Muscle layer of colon (tissue), 2 donors: ENCODE measurements around the gene LRP1.

Experiments
- H3K27ac ChIP-seq: one replicate; pipeline ENCODE4 v1.7.0; 2013; ENCODE audit warnings: low read depth, mild to moderate bottlenecking, low read length, moderate library complexity
- H3K27me3 ChIP-seq, 2 donors: one replicate each; pipeline ENCODE4 v1.7.0; 2013; ENCODE audit warnings: low read length in 2 of 2, mild to moderate bottlenecking in 2 of 2; ENCODE audit not compliant: insufficient read depth in 2 of 2, control insufficient read depth in 1 of 2
- H3K36me3 ChIP-seq: one replicate; pipeline ENCODE4 v1.7.0; 2013; ENCODE audit warnings: mild to moderate bottlenecking, low read length; ENCODE audit not compliant: insufficient read depth
- H3K4me1 ChIP-seq: one replicate; pipeline ENCODE4 v1.7.0; 2013; ENCODE audit warnings: mild to moderate bottlenecking, low read length; ENCODE audit not compliant: insufficient read depth
- H3K4me3 ChIP-seq, 2 donors: one replicate each; pipeline ENCODE4 v1.7.0; 2013; ENCODE audit warnings: low read length in 2 of 2, low read depth in 1 of 2, mild to moderate bottlenecking in 1 of 2, moderate library complexity in 1 of 2
- H3K9ac ChIP-seq: one replicate; pipeline ENCODE4 v1.7.0; 2013; ENCODE audit warnings: low read length
- H3K9me3 ChIP-seq: one replicate; pipeline ENCODE4 v1.7.0; 2013; ENCODE audit warnings: mild to moderate bottlenecking, low read length
- donor health status: abdominal sarcoma.
- donor health status: Adenocarcinoma of cecum.

LRP1 gene

GRCh38 chr12:57235017-57235727 lies 106.9 kb downstream of the LRP1 start:
- peaks cover 31% of the 10 kb centered on the region for H3K36me3 ChIP-seq
- no peak overlapping the region for H3K9ac ChIP-seq
- no peak overlapping the region for H3K27ac ChIP-seq
- peaks cover 30 to 52% of the 10 kb centered on the region in 2 donors for H3K27me3 ChIP-seq
- no peaks in the 10 kb centered on the region for H3K9me3 ChIP-seq
- no peak overlapping the region for H3K4me3 ChIP-seq
- H3K4me1 ChIP-seq = peaks cover 29% of the 10 kb centered on the region

- no peak overlapping the region for H3K4me3 ChIP-seq
- no peaks in the 10 kb centered on the region for H3K9me3 ChIP-seq
- H3K27ac ChIP-seq = no peak overlapping the region
- H3K27me3 ChIP-seq = peaks cover 35 to 56% of the 10 kb centered on the region in 2 donors
- no peak overlapping the region for H3K9ac ChIP-seq
- H3K4me1 ChIP-seq = peaks cover 29% of the 10 kb centered on the region
- H3K36me3 ChIP-seq = peaks cover 31% of the 10 kb centered on the region
These were observed 107.4 kb downstream of the LRP1 start for GRCh38 chr12:57235728-57236131.

GRCh38 chr12:57236201-57236924 lies 108.1 kb downstream of the LRP1 start:
- H3K9ac ChIP-seq = no peak overlapping the region
- H3K27ac ChIP-seq = no peak overlapping the region
- no peak overlapping the region for H3K4me3 ChIP-seq
- no peaks in the 10 kb centered on the region for H3K9me3 ChIP-seq
- H3K36me3 ChIP-seq = peaks cover 29% of the 10 kb centered on the region
- peaks cover 41 to 63% of the 10 kb centered on the region in 2 donors for H3K27me3 ChIP-seq
- peaks cover 33% of the 10 kb centered on the region for H3K4me1 ChIP-seq

GRCh38 chr12:57236925-57237595 lies 108.8 kb downstream of the LRP1 start:
- Histone ChIP-seq H3K9me3 (no peaks in the 10 kb centered on the region), H3K27ac (no peak overlapping the region), H3K36me3 (peaks cover 23% of the 10 kb centered on the region), H3K9ac (no peak overlapping the region), H3K4me1 (peaks cover 36% of the 10 kb centered on the region), H3K4me3 (no peak overlapping the region), H3K27me3 (peaks cover 48 to 70% of the 10 kb centered on the region in 2 donors)

DNA sequence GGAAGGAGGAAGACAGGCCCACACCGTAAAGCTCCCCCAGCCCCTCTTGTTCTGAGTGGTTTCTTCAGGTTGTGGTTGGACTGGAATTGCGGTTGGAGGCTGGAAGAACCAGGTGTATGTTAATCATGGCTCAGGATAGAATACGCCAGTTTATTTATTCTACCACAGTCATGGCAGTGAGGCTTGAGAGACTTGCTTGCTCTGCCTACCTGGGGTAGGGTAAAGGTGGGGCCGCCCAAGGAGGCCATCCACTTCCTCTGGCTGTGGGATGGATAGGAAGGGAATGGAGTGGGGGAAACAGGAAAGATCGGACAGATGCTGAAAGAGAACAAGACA lies 109.3 kb downstream of the LRP1 start:
- Histone ChIP-seq H3K27ac (no peak overlapping the region), H3K4me3 (peak overlapping the region in 1 of 2 donors; percentile 68), H3K4me1 (peaks cover 38% of the 10 kb centered on the region), H3K9ac (no peak overlapping the region), H3K36me3 (peaks cover 18% of the 10 kb centered on the region), H3K27me3 (peaks cover 53 to 75% of the 10 kb centered on the region in 2 donors), H3K9me3 (no peaks in the 10 kb centered on the region)

DNA sequence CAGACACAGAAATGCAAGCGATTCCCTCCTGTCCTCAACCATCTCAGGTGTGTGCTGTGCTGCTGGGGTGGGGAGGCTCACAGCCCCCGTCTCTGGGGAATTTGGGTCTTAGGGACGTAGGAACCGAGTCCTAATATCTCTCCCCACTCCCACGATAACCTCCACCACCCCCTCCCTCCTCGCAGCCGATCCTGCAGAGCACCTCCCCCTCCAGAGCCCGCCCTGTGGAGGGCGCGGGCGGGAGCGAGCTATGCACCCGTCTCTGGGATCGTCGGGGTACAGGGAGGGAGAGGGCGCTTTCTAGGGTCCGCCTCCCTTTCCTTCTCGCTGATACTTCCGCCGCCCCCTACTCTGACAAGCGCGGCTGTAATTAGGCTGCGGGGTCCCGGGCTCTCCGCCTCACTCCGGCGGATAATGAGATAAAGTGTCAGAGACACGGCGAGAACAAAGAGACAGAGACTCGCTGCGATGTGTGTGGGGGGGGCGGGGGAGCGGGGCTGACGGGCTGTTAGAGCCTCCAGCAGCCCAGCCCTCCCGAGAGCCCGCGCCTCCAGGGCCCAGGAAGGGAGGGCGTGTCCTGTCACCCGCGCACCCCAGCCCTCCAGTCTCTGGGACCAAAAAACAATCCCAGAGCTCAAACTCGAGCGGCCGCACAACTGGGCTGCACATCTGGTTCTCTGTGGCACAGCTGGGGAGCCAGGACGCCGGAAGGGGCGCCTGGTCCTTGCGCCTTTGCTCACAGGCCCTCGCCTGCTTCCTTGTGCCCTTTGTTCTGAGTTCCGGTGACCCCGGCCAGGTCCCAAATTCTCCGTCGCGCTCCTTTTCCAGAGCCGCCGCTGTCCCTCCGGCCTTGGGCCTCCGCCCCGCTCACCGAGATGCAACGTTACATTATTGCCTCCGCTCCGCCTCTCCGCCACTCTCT lies 109.9 kb downstream of the LRP1 start:
- peaks cover 44% of the 10 kb centered on the region for H3K4me1 ChIP-seq

GRCh38 chr12:57238854-57239554 lies 110.7 kb downstream of the LRP1 start:
- no peak overlapping the region for H3K9ac ChIP-seq
- peaks cover 66 to 89% of the 10 kb centered on the region in 2 donors for H3K27me3 ChIP-seq
- H3K36me3 ChIP-seq = peaks cover 3% of the 10 kb centered on the region
- peaks cover 52% of the 10 kb centered on the region for H3K4me1 ChIP-seq
- no peak overlapping the region for H3K27ac ChIP-seq
- no peaks in the 10 kb centered on the region for H3K9me3 ChIP-seq
- H3K4me3 ChIP-seq = peak overlapping the region; percentile 44 to 68

More for the DNA sequence above, 109.9 kb downstream of the LRP1 start:
- Histone ChIP-seq H3K4me3 (peak overlapping the region; percentile 44 to 68), H3K27me3 (peaks cover 59 to 81% of the 10 kb centered on the region in 2 donors), H3K36me3 (peaks cover 12% of the 10 kb centered on the region), H3K27ac (no peak overlapping the region), H3K9ac (no peak overlapping the region), H3K9me3 (no peaks in the 10 kb centered on the region)

- H3K4me1 ChIP-seq = peaks cover 53% of the 10 kb centered on the region
- no peaks in the 10 kb centered on the region for H3K36me3 ChIP-seq
- H3K9me3 ChIP-seq = no peaks in the 10 kb centered on the region
- H3K4me3 ChIP-seq = peak overlapping the region; percentile 53 to 68
- no peak overlapping the region for H3K27ac ChIP-seq
- H3K9ac ChIP-seq = no peak overlapping the region
- peaks cover 72 to 95% of the 10 kb centered on the region in 2 donors for H3K27me3 ChIP-seq
These were observed 111.3 kb downstream of the LRP1 start for GRCh38 chr12:57239587-57240065.

GRCh38 chr12:57240066-57240921 lies 112.0 kb downstream of the LRP1 start:
- H3K4me1 ChIP-seq = peaks cover 53% of the 10 kb centered on the region
- no peaks in the 10 kb centered on the region for H3K36me3 ChIP-seq
- no peak overlapping the region for H3K27ac ChIP-seq
- H3K4me3 ChIP-seq = peak overlapping the region; percentile 53 to 68
- no peak overlapping the region for H3K9ac ChIP-seq
- peaks cover 79 to 95% of the 10 kb centered on the region in 2 donors for H3K27me3 ChIP-seq
- H3K9me3 ChIP-seq = no peaks in the 10 kb centered on the region
